ENCODE results near the gene MTERF4.

The MTERF4 gene

GRCh38 chr2:241071677-241072111 lies 30.4 kb downstream of the MTERF4 start:
- no peak for DNase-seq

DNA sequence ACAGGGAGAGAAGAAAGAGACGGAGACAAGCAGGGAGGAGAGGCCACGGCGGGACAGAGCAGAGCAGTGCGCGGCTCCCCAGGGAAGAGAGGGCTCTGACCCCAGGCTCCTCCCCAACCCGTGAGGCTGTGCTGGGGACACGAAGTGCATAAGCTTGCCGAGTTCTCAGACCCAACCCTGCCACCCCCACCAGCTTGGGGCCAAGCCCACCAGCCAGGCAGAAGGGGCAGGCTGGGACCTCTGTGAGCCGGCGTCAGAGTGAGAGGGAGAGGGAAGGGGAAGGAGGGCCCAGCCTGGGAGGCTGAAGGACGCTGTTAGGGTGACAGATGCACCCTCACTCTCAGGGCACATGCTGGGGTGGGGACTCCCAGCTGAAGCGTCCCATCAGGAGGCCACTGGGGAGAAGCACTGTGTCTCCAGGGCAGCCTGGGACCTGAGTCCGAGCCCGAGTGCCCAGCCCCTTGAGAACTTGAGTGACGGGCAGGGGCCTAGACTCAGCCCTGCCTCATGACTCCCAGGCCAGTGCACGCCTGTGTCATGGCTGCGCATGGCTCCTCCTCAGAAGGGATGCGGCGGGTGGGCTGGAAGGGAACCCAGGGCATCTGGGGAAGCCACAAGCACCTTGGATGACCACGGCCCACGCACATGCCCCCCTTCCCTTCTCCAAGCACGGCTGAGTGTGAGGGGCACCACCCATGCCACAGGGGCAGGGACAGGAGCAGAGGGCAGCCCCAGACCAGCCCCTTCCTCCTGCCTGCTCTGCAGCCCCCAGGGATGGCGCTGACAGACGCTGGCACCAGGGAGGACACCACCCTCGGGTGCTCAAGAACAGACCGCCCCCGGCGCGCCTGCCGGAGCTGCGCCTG lies 31.0 kb downstream of the MTERF4 start:
- DNase-seq, result no peak

DNA sequence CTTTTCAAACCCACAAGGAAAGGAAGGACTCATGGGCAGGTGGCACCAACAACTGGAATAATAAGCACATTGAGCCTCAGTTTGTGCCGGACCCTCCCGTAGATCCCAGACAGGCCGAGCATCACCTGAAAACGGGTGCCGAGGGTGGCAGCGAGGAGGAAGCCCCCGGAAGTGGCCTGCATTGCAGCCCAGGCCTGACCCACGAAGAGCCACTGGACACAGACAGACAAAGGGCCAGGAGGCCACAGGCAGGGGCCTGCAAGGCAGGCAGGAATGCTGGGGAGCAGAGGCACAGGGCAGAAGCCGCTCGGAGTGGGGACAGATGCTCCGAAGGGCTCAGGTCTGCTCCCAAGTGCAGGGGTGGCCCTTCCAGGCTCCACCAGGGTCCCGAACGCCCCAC lies 31.7 kb downstream of the MTERF4 start:
- DNase-seq, result no peak

DNA sequence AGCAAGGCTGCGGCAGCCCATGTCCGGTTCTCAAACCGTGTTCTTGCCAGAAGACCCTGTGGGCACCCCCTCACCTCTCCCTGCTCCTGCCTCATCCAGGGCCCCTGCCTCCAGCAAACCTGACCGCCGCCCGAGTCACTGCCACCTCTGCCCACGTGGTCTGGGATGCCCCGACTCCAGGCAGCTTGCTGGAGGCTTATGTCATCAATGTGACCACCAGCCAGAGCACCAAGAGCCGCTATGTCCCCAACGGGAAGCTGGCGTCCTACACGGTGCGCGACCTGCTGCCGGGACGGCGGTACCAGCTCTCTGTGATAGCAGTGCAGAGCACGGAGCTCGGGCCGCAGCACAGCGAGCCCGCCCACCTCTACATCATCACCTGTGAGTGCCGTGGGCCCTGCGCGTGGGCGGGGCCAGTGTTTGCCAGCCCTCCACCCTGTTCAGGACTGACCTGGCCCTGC lies 32.2 kb downstream of the MTERF4 start:
- DNase-seq, result no peak

GRCh38 chr2:241068942-241069810 lies 32.9 kb downstream of the MTERF4 start:
- no peak for DNase-seq

DNA sequence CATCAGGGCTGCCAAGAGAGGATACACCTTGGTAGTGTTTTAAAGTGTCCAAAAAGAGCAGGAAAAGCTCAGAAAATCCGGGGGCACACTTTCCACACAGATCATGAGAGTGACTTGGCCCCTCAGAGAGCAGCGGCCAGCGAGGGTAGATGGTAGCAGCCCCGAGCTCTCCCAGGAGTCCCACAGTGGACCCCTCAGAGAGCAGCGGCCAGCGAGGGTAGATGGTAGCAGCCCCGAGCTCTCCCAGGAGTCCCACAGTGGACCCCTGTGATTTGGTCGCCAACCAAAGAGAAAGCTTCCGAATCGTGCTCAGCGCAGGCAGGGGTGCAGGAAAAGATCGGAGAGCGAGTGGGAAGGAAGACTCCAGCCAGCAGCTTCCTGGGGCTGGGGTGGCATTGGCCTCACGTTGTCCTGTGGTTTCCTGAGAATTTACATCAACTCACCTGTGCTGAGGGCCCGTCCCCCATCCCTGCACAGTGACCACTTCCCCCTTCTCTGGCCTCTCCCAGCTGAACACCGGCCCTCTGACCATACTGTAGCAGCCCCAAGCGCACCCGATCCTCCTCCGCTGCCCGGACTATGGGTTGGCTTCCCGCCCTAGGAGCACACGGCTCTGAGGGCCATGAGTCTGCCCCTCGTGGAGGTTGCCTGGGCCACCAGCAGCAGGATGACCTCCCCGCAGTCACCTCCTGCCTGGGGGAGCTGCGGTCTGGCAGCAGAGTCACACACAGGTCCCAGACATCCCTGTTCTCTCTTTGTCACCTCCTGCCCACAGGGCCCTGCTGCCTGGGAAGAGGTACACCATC lies 33.7 kb downstream of the MTERF4 start:
- DNase-seq, result no peak

DNA sequence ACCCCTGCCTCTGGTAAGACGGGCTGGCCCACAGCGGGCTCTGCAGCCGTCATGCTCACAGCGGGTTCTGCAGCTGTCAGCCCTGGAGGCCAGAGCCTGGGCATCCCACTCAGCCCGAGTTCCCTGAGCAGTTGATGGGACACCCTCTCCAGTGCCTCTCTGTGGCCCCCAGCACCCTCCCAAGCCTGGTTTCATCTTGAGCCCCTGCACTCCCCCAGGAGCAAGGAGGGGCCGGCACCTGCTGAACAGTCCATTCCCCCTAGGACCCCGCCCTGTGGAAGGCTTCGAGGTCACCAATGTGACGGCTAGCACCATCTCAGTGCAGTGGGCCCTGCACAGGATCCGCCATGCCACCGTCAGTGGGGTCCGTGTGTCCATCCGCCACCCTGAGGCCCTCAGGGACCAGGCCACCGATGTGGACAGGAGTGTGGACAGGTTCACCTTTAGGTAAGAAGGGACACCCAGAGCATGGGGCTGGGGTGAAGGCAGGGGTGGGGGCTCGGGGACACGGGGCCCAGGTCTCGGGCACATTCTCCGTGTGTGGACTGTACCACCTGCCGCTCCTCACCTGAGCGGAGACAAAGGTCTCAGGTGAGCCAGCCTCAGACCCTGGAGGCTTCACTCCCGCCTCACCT lies 34.5 kb downstream of the MTERF4 start:
- DNase-seq, result no peak

DNA sequence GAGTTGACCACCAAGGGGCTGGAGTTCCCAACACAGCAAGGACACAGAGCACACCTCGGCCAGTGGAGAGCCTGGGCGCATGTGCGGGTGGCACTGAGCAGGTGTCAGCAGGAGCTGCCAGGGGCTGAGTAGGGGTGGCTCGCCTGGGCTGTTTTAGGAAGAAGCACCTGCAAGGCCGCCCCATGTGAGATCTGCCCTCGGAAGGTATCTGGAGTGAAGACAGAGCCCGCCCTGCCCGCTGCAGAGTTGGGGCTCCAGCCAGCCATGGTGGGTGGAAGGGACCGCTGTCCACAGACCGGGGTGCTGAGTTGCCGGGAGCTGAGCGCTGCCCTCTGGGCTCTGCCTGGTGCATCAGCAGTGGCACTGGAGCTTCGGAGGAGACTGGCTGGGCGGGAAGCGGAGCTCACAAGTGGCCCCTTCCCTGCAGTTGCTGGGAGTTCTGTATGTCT lies 35.2 kb downstream of the MTERF4 start:
- no peak for DNase-seq

DNA sequence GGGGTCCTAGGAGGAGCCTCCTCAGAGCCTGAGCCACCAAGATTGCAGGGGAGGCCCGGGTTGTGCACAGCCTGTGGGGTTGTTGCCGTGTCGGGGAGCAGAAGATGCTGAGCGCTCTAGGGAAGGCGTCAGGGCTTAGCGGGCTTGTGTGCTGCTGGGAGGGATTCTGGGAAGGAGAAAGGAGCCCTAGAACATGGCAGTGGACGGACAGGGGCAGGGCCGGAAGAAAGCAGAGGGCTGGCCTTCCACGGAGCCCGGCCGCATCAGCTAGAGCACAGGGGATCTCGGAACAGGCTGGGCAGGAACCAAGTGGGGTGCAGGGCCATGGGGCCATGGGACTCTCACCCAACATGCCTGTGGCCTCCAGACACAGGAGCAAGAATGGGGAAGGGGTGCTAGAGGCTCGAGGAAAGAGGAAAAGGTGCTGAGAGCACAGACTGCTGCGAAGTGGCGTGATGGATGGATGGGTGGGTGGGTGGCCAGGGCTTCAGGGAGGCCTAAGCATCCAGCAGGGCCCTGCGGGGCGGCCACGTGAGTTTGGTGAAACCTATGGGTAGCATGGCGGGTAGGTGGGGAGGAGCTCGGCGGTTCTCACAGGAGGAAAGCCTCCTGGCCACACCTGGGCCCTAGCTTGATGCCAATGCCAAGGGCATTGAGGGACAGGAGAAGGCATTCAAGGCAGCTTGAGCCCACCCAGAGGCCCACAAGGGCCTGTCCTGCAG lies 35.8 kb downstream of the MTERF4 start:
- DNase-seq, result no peak

- DNase-seq, result no peak
These were observed 36.7 kb downstream of the MTERF4 start for GRCh38 chr2:241065355-241065803.

- DNase-seq, result no peak
These were observed 37.2 kb downstream of the MTERF4 start for GRCh38 chr2:241064802-241065354.

DNA sequence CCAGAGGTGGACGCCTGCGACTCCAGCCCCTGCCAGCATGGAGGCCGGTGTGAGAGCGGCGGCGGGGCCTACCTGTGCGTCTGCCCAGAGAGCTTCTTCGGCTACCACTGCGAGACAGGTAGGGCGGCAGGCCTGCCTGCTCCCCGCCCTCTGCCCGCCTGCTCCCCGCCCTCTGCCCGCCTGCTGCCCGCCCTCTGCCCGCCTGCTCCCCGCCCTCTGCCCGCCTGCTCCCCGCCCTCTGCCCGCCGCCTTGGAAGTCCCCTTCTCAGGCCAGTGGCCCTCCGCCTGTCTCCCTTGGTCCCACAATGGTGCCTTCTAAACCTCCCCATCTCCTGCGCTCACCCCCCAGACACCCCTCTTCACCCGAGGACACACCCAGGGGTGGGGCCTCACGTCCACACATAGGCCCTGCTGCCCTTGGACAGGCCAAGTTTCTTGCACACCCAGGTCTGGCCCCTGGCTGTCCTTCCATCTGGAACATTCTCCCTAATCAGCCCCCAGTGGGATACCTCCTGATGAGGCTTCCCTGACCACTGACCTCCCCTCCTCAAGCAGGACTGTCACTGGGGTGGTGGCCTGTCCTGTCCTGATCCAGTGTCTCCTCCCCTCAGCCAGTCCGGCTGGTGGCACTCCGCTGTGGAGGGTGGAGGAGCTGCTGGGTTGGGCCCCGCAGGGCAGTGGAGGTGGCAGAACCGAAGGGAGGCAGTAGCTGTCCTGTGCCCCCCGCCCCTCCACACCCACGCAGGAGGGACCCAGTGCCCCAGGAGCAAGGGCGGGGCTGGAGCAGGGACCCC lies 37.9 kb downstream of the MTERF4 start:
- DNase-seq, result no peak

DNA sequence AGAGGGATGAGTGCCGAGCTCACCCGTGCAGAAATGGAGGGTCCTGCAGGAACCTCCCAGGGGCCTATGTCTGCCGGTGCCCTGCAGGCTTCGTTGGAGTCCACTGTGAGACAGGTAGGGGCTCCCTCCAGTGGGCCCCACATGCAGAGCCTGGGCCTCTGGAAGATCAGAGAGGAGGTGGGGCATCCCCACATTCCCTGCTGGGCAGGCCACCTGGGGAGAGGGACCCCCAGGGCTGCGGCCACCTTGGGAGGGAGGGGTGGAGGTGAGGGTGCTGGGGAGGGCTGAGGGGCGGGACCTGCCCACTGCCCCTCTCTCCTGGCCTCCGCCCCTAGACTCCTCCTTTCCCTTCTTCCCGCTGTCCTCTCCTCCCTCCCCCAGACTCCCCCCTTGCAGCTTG lies 38.5 kb downstream of the MTERF4 start:
- no peak for DNase-seq

DNA sequence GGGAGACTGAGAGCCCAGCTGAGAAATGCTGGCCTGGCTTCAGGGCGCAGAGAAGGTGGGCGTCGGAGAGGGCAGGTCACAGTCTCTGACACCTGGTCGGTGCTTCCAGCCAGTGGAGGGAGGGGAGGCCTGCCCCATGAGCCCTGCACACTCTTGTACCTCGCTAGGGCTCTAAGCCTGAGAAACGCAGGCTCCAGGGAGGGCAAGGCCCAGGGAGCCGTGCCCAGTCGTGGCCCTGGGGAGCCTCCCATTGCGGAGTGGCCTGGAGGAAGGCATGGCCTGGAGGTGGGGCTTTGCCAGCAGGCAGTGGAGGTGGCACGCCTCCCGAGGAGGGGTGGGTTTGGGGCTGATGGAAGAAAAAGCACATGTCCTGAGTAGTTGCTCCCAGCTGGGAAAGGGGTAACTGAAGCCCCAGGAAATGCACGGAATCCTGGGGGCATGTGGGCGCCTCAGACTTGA lies 39.0 kb downstream of the MTERF4 start:
- no peak for DNase-seq

- no peak for DNase-seq
These were observed 39.5 kb downstream of the MTERF4 start for GRCh38 chr2:241062389-241063092.

- DNase-seq, result peak in 1 of 56 donors; percentile 8
These were observed 40.8 kb downstream of the MTERF4 start for GRCh38 chr2:241061275-241061674.

DNA sequence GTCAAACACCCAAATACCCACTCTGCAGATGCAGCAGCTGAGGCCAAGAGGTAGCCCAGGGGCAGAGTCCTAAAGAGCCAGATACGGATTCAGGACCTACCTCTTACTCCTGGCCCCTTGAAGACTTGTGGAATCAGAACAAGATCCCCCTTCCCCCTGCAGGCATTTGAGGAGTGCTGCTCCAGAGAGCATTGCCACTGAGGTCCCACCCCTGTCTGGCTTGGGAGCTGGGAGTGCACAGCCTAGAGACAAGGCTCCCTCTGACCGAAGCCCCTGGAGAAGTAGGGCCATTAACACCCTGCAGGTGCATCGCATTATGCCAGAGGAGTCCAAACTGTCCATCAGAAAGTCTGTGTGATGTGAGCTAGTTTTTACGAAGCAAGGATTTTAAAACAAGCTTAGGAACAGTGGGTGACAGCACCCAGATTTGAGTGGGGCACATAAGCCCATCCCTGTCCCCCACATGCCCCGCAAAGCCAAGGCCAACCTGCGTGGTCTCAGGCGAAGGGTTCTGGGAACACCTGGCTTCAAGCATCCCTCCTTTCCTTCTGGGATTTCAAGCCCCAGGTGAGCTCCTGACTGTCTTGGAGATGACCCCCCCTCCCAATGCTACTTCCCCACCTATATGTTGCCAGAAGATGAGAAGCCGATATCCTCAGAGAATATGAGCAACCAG lies 48.4 kb downstream of the MTERF4 start:
- DNase-seq, result no peak
